Measurements from ENCODE around the gene LGALSL.

LGALSL gene

GRCh38 chr2:64471600-64471999, 17.6 kb downstream of the LGALSL start:
- DNase-seq (ENCODE audit: low read depth) = no peak

DNA sequence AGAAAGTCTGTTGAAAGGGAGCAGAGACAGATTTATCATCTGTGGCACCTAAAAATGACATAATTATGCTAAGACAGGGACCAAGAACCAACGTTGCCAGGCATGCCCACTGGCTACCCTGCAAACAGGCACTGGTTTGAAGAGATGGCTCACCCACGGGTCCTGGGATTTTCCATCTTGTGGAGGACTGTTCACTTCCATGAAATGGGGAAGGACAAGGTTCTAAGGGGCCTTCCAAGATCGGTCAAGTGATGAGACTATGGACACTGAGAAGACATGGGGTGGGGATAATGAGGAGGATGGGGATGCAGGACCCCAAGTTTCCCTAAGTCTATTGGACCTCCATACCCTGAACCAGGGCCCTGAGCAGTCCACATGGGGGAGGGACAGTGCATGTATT, 18.9 kb downstream of the LGALSL start:
- no peak for DNase-seq (ENCODE audit: low read depth)

- no peak for DNase-seq (ENCODE audit: low read depth)
Measured at GRCh38 chr2:64474121-64474571, 20.2 kb downstream of the LGALSL start.

- no peak for DNase-seq (ENCODE audit: low read depth)
Measured at GRCh38 chr2:64474636-64475035, 20.7 kb downstream of the LGALSL start.

DNA sequence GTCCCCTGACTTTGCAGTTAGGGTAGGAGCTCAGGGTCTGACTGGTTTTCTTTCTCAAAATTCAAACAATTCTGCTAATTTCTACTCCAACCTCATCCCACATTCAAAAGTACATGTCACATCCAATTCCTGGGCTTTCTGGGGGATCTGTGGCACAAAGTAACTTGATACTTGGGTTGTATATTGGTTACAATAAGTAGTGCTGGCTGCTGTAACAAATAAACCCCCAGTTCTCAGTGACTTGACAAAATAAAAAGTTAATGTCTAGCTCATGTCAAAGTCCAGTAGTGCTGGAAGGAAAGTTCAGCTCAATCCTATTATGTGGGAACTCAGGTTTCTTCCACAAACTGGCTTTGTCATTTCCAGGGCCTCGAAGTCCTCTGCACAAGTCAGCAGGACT, 23.1 kb downstream of the LGALSL start:
- DNase-seq (ENCODE audit: low read depth) = no peak

DNA sequence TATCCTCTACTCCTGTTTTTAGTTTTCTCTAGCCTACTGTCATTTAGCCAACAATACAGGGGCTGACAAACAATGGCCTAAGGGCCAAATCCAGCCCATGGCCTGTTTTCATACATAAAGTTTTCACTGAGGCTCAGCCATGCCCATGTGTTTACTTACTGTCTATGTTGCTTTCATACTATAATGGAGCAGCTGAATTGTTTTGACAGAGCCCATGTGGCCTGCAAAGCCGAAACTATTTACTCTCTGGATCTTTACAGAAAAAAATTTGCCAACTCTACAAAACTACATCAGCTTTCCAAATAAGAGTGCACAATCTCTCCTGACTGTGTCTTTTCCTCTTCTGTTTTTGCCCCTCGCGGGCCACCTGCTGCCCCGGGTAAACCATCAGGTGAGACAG, 24.0 kb downstream of the LGALSL start:
- DNase-seq (ENCODE audit: low read depth) = no peak

- no peak for DNase-seq (ENCODE audit: low read depth)
Measured at GRCh38 chr2:64478502-64479230, 24.7 kb downstream of the LGALSL start.

GRCh38 chr2:64479259-64480117, 25.5 kb downstream of the LGALSL start:
- DNase-seq (ENCODE audit: low read depth) = no peak

DNA sequence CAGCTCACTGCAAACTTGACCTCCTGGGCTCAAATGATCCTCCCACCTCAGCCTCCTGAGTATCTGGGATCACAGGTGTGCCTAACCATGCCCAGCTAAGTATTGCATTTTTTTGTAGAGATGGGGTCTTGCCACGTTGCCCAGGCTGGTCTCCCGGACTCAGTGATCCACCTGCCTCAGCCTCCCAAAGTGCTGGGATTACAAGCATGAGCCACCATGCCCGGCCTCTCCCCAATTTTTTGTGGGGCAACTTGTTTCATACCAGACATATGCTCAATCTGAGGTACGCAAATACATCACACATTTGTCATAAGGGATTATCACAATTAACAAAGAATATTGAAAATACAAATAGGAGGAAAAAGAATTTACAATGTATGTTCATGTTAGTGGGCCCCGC, 27.7 kb downstream of the LGALSL start:
- DNase-seq (ENCODE audit: low read depth) = no peak

DNA sequence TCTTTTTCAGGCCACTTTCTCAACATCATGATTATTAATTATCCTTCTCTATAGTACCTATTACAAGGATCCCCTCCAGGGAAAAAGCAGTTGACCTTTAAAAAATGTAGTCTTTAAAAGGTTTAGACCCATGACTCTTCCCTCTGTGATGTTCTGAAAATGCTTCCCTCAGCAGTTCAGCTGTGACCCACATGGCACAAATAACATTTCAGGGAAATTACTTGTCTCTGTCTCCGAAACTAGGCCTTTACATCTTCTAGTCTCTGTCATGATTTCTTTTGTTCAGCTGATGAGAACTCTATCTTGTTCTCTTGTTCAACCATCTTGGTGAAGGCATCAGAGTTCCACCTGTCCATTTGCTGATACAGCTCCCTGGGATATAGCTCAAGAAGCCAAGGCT, 28.3 kb downstream of the LGALSL start:
- no peak for DNase-seq (ENCODE audit: low read depth)

DNA sequence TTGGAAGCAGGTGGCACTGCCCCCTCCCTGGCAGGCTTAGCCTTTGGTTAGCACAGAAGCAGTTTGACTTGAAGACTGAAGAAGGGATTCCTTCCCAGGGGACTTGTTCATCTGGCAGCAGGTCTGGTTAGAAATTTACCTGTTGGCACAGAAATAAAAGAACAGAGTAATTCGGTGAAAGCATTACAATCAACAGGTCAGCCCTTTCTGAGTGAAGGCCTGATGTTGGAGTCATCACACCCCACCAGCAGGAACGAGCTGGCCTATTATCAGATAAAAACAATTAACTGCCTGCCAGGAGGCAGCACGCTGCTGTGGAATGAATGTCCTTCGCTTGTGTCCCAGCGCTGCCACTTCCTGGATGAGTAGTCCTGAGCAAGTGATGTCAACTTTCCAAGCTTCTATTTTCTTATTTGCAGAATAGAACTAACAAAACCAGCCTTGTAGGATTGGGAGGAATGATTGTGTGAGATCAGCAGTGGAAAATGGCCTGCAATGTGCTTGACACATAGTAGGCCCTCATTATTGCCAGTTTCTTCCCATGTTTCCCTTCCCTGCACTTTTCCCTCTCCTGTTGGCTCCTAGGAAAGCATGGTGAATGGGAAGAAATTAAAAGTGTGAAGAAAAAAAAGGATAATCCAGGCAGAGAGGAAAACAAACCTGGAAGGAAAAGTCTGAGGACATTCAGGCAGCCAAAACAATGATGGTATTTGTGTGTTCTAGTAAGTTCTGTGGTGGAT, 29.0 kb downstream of the LGALSL start:
- DNase-seq (ENCODE audit: low read depth) = no peak

DNA sequence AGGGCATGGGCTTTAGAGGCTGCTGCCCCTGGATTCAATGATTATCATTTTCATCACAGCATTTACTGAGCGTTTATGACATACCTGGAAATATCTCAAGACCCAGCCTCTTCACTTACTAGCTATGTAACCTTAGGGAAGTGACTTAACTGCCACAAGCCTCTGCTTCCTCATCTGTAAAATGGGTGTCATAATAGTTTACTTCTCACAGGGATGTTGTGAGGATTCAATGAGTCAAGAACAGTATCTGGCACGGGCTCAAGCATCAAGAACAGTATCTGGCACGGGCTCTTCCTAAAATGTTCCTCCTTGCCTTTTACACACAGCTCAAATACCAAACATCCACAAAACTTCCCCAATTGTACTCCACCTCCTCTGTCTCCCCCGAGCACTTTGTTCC, 31.4 kb downstream of the LGALSL start:
- DNase-seq (ENCODE audit: low read depth) = no peak

DNA sequence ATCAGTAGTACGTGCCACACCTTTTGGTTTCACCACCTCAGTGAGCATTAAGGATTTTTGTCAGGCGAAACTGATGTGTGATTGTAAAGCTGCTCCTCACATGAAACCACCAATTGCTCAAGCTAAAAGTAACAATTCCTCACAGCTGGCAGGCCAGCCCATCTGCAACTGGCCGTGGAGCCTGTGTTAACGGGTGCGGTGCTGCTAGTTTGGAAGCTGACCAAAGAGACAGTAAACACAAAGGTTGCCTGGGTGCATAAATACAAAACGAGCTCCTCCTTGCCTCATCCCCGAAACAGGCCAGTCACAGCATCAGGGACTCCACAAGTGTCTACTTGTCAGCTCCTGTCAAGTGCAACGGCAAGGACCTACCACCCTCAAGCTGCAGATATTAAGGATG, 32.0 kb downstream of the LGALSL start:
- no peak for DNase-seq (ENCODE audit: low read depth)

- DNase-seq (ENCODE audit: low read depth) = no peak
Measured at GRCh38 chr2:64487256-64488049, 33.5 kb downstream of the LGALSL start.

DNA sequence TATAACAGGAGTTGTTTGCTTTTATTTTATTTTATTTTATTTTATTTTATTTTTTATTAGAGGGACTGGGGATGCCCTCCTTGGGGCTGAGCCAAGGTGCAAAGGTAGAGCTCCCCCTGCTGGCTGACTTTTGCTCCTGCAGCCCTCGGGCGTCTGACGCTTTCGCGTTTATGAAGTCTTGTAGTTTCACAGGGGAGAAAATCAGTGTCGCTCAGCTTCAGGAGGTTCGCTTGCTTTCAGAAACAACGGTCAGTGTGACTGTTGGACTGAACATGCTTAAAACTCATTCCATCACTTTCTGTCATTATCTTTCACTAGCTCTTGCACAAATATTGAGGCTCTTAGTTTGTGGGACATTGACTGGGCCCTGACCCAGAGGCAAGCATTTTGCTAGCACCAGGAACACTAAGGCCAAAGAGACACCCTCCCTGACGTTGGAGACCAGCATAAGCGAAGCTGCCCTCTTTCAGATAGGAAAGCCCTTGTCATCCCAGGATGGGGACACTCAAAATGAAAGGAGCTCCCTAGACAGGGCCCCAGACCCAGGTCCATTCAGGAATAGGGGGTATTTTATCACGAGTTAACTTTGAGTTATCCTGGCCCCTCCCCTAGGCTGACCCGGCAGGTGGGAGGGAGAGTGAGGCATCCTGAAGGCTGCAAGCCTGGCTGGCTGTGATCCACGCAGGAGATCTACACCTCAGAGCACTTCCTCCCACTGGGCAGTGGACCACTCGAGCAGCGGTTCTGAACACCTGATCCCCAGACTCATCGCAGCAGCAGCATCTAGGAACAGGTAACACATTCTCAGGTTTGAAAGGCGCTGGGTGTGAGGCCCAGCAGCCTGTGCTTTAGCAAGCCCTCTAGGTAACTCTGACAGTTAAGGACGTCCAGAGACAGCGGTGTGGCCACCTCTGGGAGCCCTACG, 34.4 kb downstream of the LGALSL start:
- peak; percentile 32 for DNase-seq (ENCODE audit: low read depth)

DNA sequence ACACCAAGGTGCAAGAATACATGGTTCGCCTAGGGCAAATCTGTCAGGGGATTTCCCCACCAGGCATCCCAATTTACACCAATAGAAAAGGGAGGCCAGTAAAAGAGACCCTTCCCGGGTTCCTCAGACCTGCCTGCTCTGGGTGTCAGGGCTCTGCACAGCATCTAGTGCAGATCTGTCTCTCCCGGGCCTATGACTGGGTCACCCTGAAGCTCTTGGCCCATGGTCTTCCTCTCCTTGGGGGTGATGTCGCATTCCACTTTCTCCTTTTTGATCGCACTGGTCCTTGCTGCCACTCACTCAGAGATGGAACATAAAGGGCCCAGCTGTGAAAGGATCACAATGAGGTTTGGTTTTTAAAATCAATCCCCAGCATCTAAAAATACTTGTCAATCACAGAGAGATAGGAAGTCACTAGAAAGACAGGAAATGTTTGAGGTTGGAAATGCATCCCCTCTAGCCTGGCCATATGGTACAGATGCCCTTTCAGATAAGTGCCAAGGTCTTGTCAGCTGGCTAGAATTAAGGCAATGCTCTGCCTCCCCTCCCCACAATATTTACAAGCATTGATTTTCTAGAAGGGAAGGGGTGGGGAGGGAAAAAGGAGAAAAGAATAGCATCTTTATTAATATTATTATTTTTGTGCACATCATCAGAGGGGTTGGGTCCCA, 35.3 kb downstream of the LGALSL start:
- no peak for DNase-seq (ENCODE audit: low read depth)

GRCh38 chr2:64491426-64491825, 37.5 kb downstream of the LGALSL start:
- no peak for DNase-seq (ENCODE audit: low read depth)

- no peak for DNase-seq (ENCODE audit: low read depth)
Measured at GRCh38 chr2:64492272-64492671, 38.3 kb downstream of the LGALSL start.

DNA sequence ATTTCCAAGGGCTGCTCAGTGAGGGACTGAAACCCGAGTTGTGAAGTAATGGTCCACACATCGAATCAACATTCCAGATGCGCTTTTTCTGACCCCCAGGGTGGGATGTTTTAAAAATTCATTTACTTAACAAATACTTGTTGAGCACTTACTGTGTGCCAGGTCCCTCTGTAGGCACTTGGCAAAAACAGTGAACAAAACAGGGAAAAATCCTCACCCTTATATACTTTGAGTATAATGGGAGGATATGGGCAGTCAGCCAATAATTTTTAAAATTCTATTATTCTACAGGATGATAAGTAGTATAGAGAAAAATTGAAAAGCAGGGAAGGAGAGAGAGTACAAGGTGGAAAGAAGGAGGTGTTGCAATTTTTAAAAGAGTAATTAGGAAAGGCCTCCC, 38.9 kb downstream of the LGALSL start:
- no peak for DNase-seq (ENCODE audit: low read depth)

DNA sequence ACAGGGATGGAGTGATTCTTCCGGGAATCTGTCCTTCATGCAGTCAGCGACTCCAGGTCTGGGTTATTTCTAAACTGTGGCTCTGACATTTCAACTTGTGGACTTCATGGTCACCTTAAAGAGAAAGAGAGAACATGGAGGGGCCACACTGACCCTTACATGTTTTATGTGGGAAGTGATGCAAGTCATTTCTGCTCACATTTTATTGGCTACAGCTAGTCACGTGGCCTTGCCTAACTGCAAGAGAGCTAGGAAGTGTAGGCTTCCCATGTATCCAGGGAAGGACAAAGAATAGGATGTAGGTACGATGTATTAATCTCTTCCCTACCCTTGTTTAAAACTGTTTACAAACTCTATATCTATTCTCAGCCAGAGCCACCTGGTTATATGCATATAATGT, 39.8 kb downstream of the LGALSL start:
- DNase-seq (ENCODE audit: low read depth) = no peak
